Naive B cell (primary cell): ENCODE measurements around the gene RPL37. TPM values are rescaled to one million over a fixed set of nuclear protein-coding genes. Genes with fewer than 3 reads are reported as not detected.

Experiments
- ATAC-seq, 2 donors: fragments of 150-1000 bp; cut with Tn5 transposase; 2 replicates each; pipeline ENCODE4 v1.10.0; 2021; ENCODE audit warnings: low read depth in 2 of 2, mild to moderate bottlenecking in 2 of 2, moderate library complexity in 2 of 2
- DNase-seq: peaks from one replicate; pipeline ENCODE4 v3.0.0; 2022
- H3K27ac Mint-ChIP-seq, 6 donors: one replicate each; pipeline ENCODE4 v1.8.0; 2020 to 2022; ENCODE audit warnings: mild to moderate bottlenecking in 6 of 6, mixed read lengths in 6 of 6, moderate library complexity in 5 of 6, inconsistent platforms in 2 of 6
- H3K27me3 Mint-ChIP-seq, 3 donors: one replicate each; pipeline ENCODE4 v1.8.0; 2021 to 2022; ENCODE audit warnings: mixed read lengths in 3 of 3, mild to moderate bottlenecking in 1 of 3
- H3K36me3 Mint-ChIP-seq, 2 donors: one replicate each; pipeline ENCODE4 v1.8.0; 2020 to 2022; ENCODE audit warnings: mixed read lengths in 2 of 2, inconsistent platforms in 1 of 2, mild to moderate bottlenecking in 1 of 2
- H3K4me1 Mint-ChIP-seq, 3 donors: one replicate each; pipeline ENCODE4 v1.8.0; 2020 to 2022; ENCODE audit warnings: mixed read lengths in 3 of 3, inconsistent platforms in 1 of 3, mild to moderate bottlenecking in 1 of 3, moderate library complexity in 1 of 3
- H3K4me3 Mint-ChIP-seq, 8 donors: one replicate each; pipeline ENCODE4 v1.8.0; 2020 to 2022; ENCODE audit warnings: mild to moderate bottlenecking in 8 of 8, mixed read lengths in 8 of 8, moderate library complexity in 8 of 8, inconsistent platforms in 2 of 8
- H3K9me3 Mint-ChIP-seq, 7 donors: one replicate each; pipeline ENCODE4 v1.8.0; 2020 to 2022; ENCODE audit warnings: mixed read lengths in 7 of 7, mild to moderate bottlenecking in 5 of 7, inconsistent platforms in 2 of 7, moderate library complexity in 1 of 7
- polyA plus RNA-seq, 6 donors: library from polyadenylated mRNA; unstranded; fragments of 300-500 nt; fragmentation: Illumina TruSeq; gene quantifications; one replicate each; pipeline ENCODE4 v1.2.3, GENCODE V29; 2021; ENCODE audit warnings: low read depth in 6 of 6

Gene RPL37
- polyA plus RNA-seq, 6 donors from 2014 or later: 981 to 2,519 (median 2,155) TPM

DNA sequence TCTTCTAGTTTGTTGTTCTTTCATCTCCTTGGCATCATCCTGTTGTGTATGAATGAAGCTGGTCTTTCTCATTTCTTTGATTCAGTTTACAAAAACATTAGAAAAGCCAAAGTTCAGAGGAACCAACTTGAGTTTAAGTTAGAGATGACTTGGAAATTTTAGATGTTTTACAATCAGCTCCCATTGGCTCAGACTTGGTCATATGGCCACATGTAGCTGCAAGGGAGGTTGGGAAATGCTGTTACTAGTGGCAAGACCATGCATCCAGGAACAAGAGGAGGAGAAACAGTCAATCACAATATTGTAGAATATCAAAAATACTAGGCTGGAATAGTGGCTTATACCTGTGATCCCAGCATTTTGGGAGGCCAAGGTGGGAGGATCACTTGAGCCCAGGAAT lies 25.7 kb upstream of the RPL37 start:
- H3K27ac Mint-ChIP-seq: no peak overlapping the region
- H3K36me3 Mint-ChIP-seq: peaks cover 8 to 9% of the 10 kb centered on the region in 2 donors
- no peak for DNase-seq
- no peak overlapping the region for H3K4me3 Mint-ChIP-seq
- H3K9me3 Mint-ChIP-seq: peaks cover 4 to 14% (median 9%) of the 10 kb centered on the region in 7 donors
- no peaks in the 10 kb centered on the region for H3K4me1 Mint-ChIP-seq
- ATAC-seq: no peak
- no peaks in the 10 kb centered on the region for H3K27me3 Mint-ChIP-seq

GRCh38 chr5:40853632-40854192 lies 18.7 kb upstream of the RPL37 start:
- peaks cover 0 to 1% (median 0%) of the 10 kb centered on the region in 7 donors for H3K9me3 Mint-ChIP-seq
- H3K27ac Mint-ChIP-seq: peak overlapping the region in 1 of 6 donors; percentile 6
- H3K36me3 Mint-ChIP-seq: peaks cover 0 to 5% of the 10 kb centered on the region in 2 donors
- ATAC-seq: no peak
- DNase-seq: no peak
- H3K4me3 Mint-ChIP-seq: no peak overlapping the region
- H3K4me1 Mint-ChIP-seq: peaks cover 10 to 13% (median 12%) of the 10 kb centered on the region in 3 donors
- no peaks in the 10 kb centered on the region for H3K27me3 Mint-ChIP-seq

- peak overlapping the region in 1 of 6 donors; percentile 11 for H3K27ac Mint-ChIP-seq
- H3K27me3 Mint-ChIP-seq: peaks cover 0 to 9% (median 0%) of the 10 kb centered on the region in 3 donors
- no peak for DNase-seq
- H3K4me1 Mint-ChIP-seq: peaks cover 13 to 17% (median 14%) of the 10 kb centered on the region in 3 donors
- ATAC-seq: no peak
- H3K36me3 Mint-ChIP-seq: peaks cover 0 to 5% of the 10 kb centered on the region in 2 donors
- H3K4me3 Mint-ChIP-seq: no peak overlapping the region
- no peaks in the 10 kb centered on the region for H3K9me3 Mint-ChIP-seq
Observed at GRCh38 chr5:40847525-40847924, 12.5 kb upstream of the RPL37 start.

- Mint-ChIP-seq H3K27me3 (peaks cover 1 to 13% (median 2%) of the 10 kb centered on the region in 3 donors), H3K9me3 (no peaks in the 10 kb centered on the region), H3K27ac (no peak overlapping the region), H3K4me3 (no peak overlapping the region), H3K4me1 (peaks cover 18 to 20% (median 18%) of the 10 kb centered on the region in 3 donors), H3K36me3 (peaks cover 4 to 7% of the 10 kb centered on the region in 2 donors)
- ATAC-seq (no peak), DNase-seq (no peak)
Observed at GRCh38 chr5:40846371-40846770, 11.3 kb upstream of the RPL37 start.

DNA sequence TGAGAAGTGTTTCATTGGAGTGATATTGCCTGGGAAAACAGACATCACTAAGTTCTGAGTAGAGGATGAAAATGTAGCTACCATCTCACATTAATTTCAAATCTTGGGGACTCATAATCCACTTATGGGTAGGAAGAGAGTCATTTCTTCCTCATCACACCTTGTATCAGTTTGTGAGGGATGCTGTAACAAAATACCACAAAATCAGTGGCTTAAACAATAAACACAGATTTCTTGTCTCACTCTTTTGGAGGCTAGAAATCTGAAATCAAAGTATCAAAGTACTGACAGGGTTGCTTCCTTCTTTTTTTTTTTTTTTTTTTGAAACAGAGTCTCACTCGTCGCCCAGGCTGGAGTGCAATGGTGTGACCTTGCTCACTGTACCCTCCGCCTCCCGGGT lies 9.5 kb upstream of the RPL37 start:
- no peaks in the 10 kb centered on the region for H3K9me3 Mint-ChIP-seq
- peaks cover 19 to 22% (median 20%) of the 10 kb centered on the region in 3 donors for H3K4me1 Mint-ChIP-seq
- peak overlapping the region in 1 of 6 donors; percentile 51 for H3K27ac Mint-ChIP-seq
- no peak for ATAC-seq
- no peak for DNase-seq
- peaks cover 4 to 17% (median 5%) of the 10 kb centered on the region in 3 donors for H3K27me3 Mint-ChIP-seq
- H3K4me3 Mint-ChIP-seq: no peak overlapping the region
- H3K36me3 Mint-ChIP-seq: peaks cover 8 to 9% of the 10 kb centered on the region in 2 donors

GRCh38 chr5:40842351-40842750 lies 7.3 kb upstream of the RPL37 start:
- H3K27ac Mint-ChIP-seq: peak overlapping the region in 1 of 6 donors; percentile 16
- peaks cover 8 to 9% of the 10 kb centered on the region in 2 donors for H3K36me3 Mint-ChIP-seq
- H3K4me3 Mint-ChIP-seq: peak overlapping the region in 3 of 8 donors; percentile 37 to 97 (median 94)
- peaks cover 9 to 13% (median 12%) of the 10 kb centered on the region in 3 donors for H3K4me1 Mint-ChIP-seq
- no peak for DNase-seq
- ATAC-seq: no peak
- H3K9me3 Mint-ChIP-seq: no peaks in the 10 kb centered on the region
- peaks cover 4 to 17% (median 5%) of the 10 kb centered on the region in 3 donors for H3K27me3 Mint-ChIP-seq

DNA sequence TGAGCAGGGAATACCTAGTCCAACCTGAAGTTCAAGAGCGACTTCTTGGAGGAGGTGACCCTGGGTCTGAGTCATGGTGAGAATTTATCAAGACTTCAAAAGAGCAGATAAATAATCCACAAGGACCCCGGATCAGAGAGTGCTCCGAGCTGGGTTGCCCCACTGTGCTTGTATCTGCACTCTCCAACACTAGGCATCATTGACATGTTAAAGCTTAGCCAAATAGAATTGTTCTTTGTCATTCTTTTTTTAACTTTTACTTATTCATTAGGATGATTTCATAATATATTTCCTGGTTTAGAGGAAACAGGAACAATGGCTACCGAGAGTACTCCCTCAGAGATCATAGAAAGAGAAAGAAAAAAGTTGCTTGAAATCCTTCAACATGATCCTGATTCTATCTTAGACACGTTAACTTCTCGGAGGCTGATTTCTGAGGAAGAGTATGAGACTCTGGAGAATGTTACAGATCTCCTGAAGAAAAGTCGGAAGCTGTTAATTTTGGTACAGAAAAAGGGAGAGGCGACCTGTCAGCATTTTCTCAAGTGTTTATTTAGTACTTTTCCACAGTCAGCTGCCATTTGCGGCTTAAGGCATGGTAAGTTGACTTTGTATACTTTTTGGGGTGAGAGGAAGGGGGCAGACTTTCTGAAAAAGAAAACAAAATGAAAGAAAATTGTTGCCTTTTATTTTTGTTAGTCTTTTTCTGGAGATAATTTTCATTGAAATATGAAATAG lies 6.2 kb upstream of the RPL37 start, which contains the start of gene CARD6:
CARD6 (plus strand) TSS at position 300 of the 738 bp plus-strand sequence; CDS start at position 316, 16 bp downstream.
- peak; percentile 41 to 55 for ATAC-seq
- Mint-ChIP-seq H3K9me3 (no peaks in the 10 kb centered on the region), H3K27ac (peak within 1 kb of the TSS; percentile 88 to 95 (median 92)), H3K4me1 (peaks cover 9 to 13% (median 12%) of the 10 kb centered on the region in 3 donors), H3K27me3 (peaks cover 4 to 17% (median 5%) of the 10 kb centered on the region in 3 donors), H3K4me3 (peak within 1 kb of the TSS; percentile 89 to 97 (median 94)), H3K36me3 (peaks cover 8 to 9% of the 10 kb centered on the region in 2 donors)
- peak; percentile 31 for DNase-seq

GRCh38 chr5:40838086-40838485 lies 3.1 kb upstream of the RPL37 start:
- DNase-seq (no peak), ATAC-seq (no peak)
- Mint-ChIP-seq H3K9me3 (no peaks in the 10 kb centered on the region), H3K36me3 (peaks cover 10 to 14% of the 10 kb centered on the region in 2 donors), H3K4me1 (peaks cover 22 to 44% (median 28%) of the 10 kb centered on the region in 3 donors), H3K27ac (peak overlapping the region in 1 of 6 donors; percentile 70), H3K27me3 (peaks cover 4 to 11% (median 5%) of the 10 kb centered on the region in 3 donors), H3K4me3 (no peak overlapping the region)

GRCh38 chr5:40834391-40834848 lies 602 bp downstream of the RPL37 start:
- Mint-ChIP-seq H3K27ac (peak overlapping the region; percentile 97 to 99 (median 98)), H3K9me3 (no peaks in the 10 kb centered on the region), H3K36me3 (peaks cover 4 to 22% of the 10 kb centered on the region in 2 donors), H3K27me3 (no peaks in the 10 kb centered on the region), H3K4me1 (peaks cover 27 to 44% (median 42%) of the 10 kb centered on the region in 3 donors), H3K4me3 (peak overlapping the region; percentile 93 to 99 (median 97))
- ATAC-seq (peak; percentile 6 to 22), DNase-seq (peak; percentile 30)

DNA sequence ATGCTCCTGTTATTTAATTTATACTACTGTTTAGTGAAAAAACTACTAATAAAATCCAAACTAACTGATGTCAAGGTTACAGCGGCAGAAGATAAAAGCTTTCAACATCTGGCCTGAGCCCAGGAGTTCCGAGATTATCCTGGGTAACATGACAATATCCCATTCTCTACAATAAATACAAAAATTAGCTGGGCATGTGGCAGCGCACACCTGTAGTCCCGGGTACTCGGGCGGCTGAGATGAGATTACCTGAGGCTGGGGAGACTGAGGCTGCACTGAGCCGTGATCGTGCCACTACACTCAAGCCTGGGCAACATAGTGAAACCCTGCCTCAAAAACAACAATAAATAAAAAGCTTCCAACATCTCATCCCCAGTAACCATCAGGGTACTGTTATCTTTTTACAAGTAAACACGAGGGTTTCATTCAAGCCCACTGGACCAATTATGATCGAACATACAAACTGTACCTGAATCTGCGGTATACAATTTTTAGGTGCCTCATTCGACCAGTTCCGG lies 1.3 kb downstream of the RPL37 start:
- ATAC-seq (no peak), DNase-seq (no peak)
- Mint-ChIP-seq H3K9me3 (no peaks in the 10 kb centered on the region), H3K36me3 (peaks cover 11 to 29% of the 10 kb centered on the region in 2 donors), H3K4me3 (peak overlapping the region; percentile 93 to 99 (median 97)), H3K4me1 (peaks cover 32 to 48% (median 47%) of the 10 kb centered on the region in 3 donors), H3K27ac (peak overlapping the region; percentile 97 to 99 (median 98)), H3K27me3 (no peaks in the 10 kb centered on the region)

DNA sequence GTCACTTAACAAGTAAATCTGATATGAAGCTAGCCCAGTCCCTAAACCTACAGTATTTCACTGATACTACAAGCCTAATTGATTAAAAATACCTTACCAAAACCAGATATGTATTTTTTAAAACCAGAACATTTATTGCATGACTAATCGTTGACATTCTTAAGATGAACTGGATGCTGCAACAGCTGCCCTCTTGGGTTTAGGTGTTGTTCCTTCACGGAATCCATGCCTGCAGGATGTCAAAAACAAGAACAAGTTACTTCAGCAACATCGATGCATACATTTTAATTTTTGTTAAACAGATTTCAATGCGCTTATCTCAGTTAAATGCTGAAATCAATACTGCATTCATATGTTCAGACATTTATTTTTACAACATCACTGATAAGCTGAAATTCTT lies 2.7 kb downstream of the RPL37 start:
- DNase-seq: no peak
- H3K27ac Mint-ChIP-seq: peak overlapping the region in 1 of 6 donors; percentile 97
- no peaks in the 10 kb centered on the region for H3K27me3 Mint-ChIP-seq
- H3K9me3 Mint-ChIP-seq: no peaks in the 10 kb centered on the region
- peak overlapping the region in 2 of 8 donors; percentile 96 to 97 for H3K4me3 Mint-ChIP-seq
- H3K4me1 Mint-ChIP-seq: peaks cover 39 to 54% (median 50%) of the 10 kb centered on the region in 3 donors
- peaks cover 23 to 40% of the 10 kb centered on the region in 2 donors for H3K36me3 Mint-ChIP-seq
- no peak for ATAC-seq

- Mint-ChIP-seq H3K9me3 (no peaks in the 10 kb centered on the region), H3K36me3 (peaks cover 27 to 40% of the 10 kb centered on the region in 2 donors), H3K4me3 (peak overlapping the region in 1 of 8 donors; percentile 96), H3K4me1 (peaks cover 39 to 54% (median 50%) of the 10 kb centered on the region in 3 donors), H3K27ac (peak overlapping the region in 2 of 6 donors; percentile 8 to 27), H3K27me3 (no peaks in the 10 kb centered on the region)
- DNase-seq (no peak), ATAC-seq (no peak)
Observed at GRCh38 chr5:40831346-40832210, 3.4 kb downstream of the RPL37 start.
